ENCODE measurements around the gene SENP2. TPM values are rescaled to one million over a fixed set of nuclear protein-coding genes. Genes with fewer than 3 reads are reported as not detected.

SENP2 gene
- total RNA-seq, 1 experiment from 2014 or later, result 52.7 TPM

GRCh38 chr3:185558395-185558794 lies 27.7 kb upstream of the SENP2 start:
- DNase-seq (ENCODE audit: low read depth, low spot score) (no peak), ATAC-seq (no peak)
- peak overlapping the region; percentile 67; the same call in 1 of the 2 replicates for H3K27ac ChIP-seq (ENCODE audit: low read length)
- ChIA-PET CTCF (interaction anchor here (0.9 to 1.0 kb wide), 2 partner anchors 28 to 98 kb away, joined by 7 to 13 read pairs; no protein-coding TSS in a partner anchor), POLR2A (no interaction called here)
- no peaks in the 10 kb centered on the region for H3K27me3 ChIP-seq (ENCODE audit: control insufficient read depth, insufficient read depth, low read length)
- BruUV-seq (replicated peaks), result no TSS peak
- TF ChIP-seq TCF7L2 (IDR thresholded peaks at IDR 0.05; ENCODE audit: low read depth, low read length) (no peak), SIN3A (IDR thresholded peaks at IDR 0.05; ENCODE audit: borderline replicate concordance, insufficient read depth, low read depth, low read length) (no peak)
- TF ChIP-seq, protein P1, sequence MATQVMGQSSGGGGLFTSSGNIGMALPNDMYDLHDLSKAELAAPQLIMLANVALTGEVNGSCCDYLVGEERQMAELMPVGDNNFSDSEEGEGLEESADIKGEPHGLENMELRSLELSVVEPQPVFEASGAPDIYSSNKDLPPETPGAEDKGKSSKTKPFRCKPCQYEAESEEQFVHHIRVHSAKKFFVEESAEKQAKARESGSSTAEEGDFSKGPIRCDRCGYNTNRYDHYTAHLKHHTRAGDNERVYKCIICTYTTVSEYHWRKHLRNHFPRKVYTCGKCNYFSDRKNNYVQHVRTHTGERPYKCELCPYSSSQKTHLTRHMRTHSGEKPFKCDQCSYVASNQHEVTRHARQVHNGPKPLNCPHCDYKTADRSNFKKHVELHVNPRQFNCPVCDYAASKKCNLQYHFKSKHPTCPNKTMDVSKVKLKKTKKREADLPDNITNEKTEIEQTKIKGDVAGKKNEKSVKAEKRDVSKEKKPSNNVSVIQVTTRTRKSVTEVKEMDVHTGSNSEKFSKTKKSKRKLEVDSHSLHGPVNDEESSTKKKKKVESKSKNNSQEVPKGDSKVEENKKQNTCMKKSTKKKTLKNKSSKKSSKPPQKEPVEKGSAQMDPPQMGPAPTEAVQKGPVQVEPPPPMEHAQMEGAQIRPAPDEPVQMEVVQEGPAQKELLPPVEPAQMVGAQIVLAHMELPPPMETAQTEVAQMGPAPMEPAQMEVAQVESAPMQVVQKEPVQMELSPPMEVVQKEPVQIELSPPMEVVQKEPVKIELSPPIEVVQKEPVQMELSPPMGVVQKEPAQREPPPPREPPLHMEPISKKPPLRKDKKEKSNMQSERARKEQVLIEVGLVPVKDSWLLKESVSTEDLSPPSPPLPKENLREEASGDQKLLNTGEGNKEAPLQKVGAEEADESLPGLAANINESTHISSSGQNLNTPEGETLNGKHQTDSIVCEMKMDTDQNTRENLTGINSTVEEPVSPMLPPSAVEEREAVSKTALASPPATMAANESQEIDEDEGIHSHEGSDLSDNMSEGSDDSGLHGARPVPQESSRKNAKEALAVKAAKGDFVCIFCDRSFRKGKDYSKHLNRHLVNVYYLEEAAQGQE (IDR thresholded peaks at IDR 0.05; ENCODE audit: insufficient read depth in 1 of 2, low read depth in 2 of 2, low read length in 1 of 2), result no peak
- TF ChIP-seq, protein P2, sequence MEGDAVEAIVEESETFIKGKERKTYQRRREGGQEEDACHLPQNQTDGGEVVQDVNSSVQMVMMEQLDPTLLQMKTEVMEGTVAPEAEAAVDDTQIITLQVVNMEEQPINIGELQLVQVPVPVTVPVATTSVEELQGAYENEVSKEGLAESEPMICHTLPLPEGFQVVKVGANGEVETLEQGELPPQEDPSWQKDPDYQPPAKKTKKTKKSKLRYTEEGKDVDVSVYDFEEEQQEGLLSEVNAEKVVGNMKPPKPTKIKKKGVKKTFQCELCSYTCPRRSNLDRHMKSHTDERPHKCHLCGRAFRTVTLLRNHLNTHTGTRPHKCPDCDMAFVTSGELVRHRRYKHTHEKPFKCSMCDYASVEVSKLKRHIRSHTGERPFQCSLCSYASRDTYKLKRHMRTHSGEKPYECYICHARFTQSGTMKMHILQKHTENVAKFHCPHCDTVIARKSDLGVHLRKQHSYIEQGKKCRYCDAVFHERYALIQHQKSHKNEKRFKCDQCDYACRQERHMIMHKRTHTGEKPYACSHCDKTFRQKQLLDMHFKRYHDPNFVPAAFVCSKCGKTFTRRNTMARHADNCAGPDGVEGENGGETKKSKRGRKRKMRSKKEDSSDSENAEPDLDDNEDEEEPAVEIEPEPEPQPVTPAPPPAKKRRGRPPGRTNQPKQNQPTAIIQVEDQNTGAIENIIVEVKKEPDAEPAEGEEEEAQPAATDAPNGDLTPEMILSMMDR (IDR thresholded peaks at IDR 0.05), result no peak
- in situ Hi-C loops (cut with HindIII; ENCODE audit: low pct_unique_long_range_greater_than_20kb, low sequenced_read_pairs), result no loop called here
- no peak overlapping the region for H3K4me3 ChIP-seq (ENCODE audit: low read depth in 2 of 2, low read length in 2 of 2)
- H3K4me1 ChIP-seq (ENCODE audit: control insufficient read depth, insufficient read depth, low read length), result peaks cover 36% of the 10 kb centered on the region
- no peaks in the 10 kb centered on the region for H3K9me3 ChIP-seq (ENCODE audit: control insufficient read depth, insufficient read depth, low read depth, low read length)
- H3K36me3 ChIP-seq (ENCODE audit: control insufficient read depth, insufficient read depth, low read length), result no peaks in the 10 kb centered on the region
- intact Hi-C loops (cut with micrococcal nuclease; ENCODE audit: unreplicated experiment), result loop anchor here (10.0 kb wide), 2 partner anchors 94 to 204 kb away; no protein-coding TSS in a partner anchor

- CTCF ChIA-PET, result interaction anchor here (0.6 to 1.2 kb wide), 4 partner anchors 16 to 196 kb away, joined by 3 to 13 read pairs (median 6); no protein-coding TSS in a partner anchor
- H3K4me3 ChIP-seq (ENCODE audit: low read depth in 2 of 2, low read length in 2 of 2), result peak overlapping the region; percentile 33 to 58
- no peaks in the 10 kb centered on the region for H3K27me3 ChIP-seq (ENCODE audit: control insufficient read depth, insufficient read depth, low read length)
- TF ChIP-seq POLR2AphosphoS5 (IDR thresholded peaks at IDR 0.05; ENCODE audit: low read depth, low read length) (no peak), SIN3A (IDR thresholded peaks at IDR 0.05; ENCODE audit: borderline replicate concordance, insufficient read depth, low read depth, low read length) (no peak)
- H3K36me3 ChIP-seq (ENCODE audit: control insufficient read depth, insufficient read depth, low read length), result no peaks in the 10 kb centered on the region
- POLR2A ChIA-PET, result interaction anchor here (0.5 kb wide), 1 partner anchor 13 kb away, joined by 4 read pairs; no protein-coding TSS in a partner anchor
- no peaks in the 10 kb centered on the region for H3K9me3 ChIP-seq (ENCODE audit: control insufficient read depth, insufficient read depth, low read depth, low read length)
- no TSS peak for BruUV-seq (replicated peaks)
- H3K27ac ChIP-seq (ENCODE audit: low read length), result no peak overlapping the region
- in situ Hi-C loops (cut with HindIII; ENCODE audit: low pct_unique_long_range_greater_than_20kb, low sequenced_read_pairs) (no loop called here), intact Hi-C loops (cut with micrococcal nuclease; ENCODE audit: unreplicated experiment) (loop anchor here (10.0 kb wide), 2 partner anchors 95 to 205 kb away; no protein-coding TSS in a partner anchor)
- peaks cover 30% of the 10 kb centered on the region for H3K4me1 ChIP-seq (ENCODE audit: control insufficient read depth, insufficient read depth, low read length)
- DNase-seq (ENCODE audit: low read depth, low spot score), result no peak
- peak; percentile 6; the same call in 1 of the 2 replicates for ATAC-seq
Measured at GRCh38 chr3:185559706-185560090, 26.4 kb upstream of the SENP2 start.

DNA sequence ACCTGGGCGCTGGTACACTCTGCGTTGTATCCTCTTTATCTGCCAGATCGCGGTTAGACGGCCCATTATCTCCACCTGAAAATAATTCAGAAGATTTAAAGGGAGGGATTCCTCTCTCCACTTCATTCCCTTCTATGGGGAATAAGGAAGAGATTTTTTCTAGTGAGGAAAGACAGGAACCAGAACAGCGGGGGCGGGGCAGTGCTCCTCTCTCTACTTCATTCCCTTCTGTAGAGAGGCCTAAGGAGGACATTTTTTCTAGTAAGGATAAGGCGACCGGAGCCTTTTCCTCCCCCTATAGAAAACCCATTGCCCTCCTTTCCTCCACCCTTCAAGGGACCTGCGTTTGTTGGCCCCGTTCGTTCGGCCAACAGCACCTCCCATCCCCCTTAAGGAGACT lies 25.4 kb upstream of the SENP2 start:
- Histone ChIP-seq H3K4me3 (ENCODE audit: low read depth in 2 of 2, low read length in 2 of 2) (no peak overlapping the region), H3K4me1 (ENCODE audit: control insufficient read depth, insufficient read depth, low read length) (peaks cover 21% of the 10 kb centered on the region), H3K27me3 (ENCODE audit: control insufficient read depth, insufficient read depth, low read length) (no peaks in the 10 kb centered on the region), H3K27ac (ENCODE audit: low read length) (no peak overlapping the region), H3K36me3 (ENCODE audit: control insufficient read depth, insufficient read depth, low read length) (no peaks in the 10 kb centered on the region), H3K9me3 (ENCODE audit: control insufficient read depth, insufficient read depth, low read depth, low read length) (no peaks in the 10 kb centered on the region)
- ChIA-PET POLR2A (no interaction called here), CTCF (interaction anchor here (0.9 kb wide), 1 partner anchor 197 kb away, joined by 3 read pairs; no protein-coding TSS in a partner anchor)
- BruUV-seq (replicated peaks), result no TSS peak
- no peak for TF ChIP-seq SIN3A (IDR thresholded peaks at IDR 0.05; ENCODE audit: borderline replicate concordance, insufficient read depth, low read depth, low read length)
- DNase-seq (ENCODE audit: low read depth, low spot score) (no peak), ATAC-seq (no peak)
- in situ Hi-C loops (cut with HindIII; ENCODE audit: low pct_unique_long_range_greater_than_20kb, low sequenced_read_pairs) (no loop called here), intact Hi-C loops (cut with micrococcal nuclease; ENCODE audit: unreplicated experiment) (no loop called here)
